ENCODE measurements around the gene FGF7. TPM values are rescaled to one million over a fixed set of nuclear protein-coding genes. Genes with fewer than 3 reads are reported as not detected.
"Not testable (repeated sequence)": the region's sequence is repeated elsewhere in the genome, so short reads cannot be mapped to it uniquely, and the experiment has no call there.

FGF7 gene
- total and polyA plus RNA-seq, 2 donors (not counting 1 experiment from before 2014, with no cell fraction given) = 0.10 TPM; not detected in 1

- H3K4me1 Mint-ChIP-seq = no peaks in the 10 kb centered on the region
- no peak overlapping the region for H2AFZ ChIP-seq (ENCODE audit: insufficient read depth, low read depth, low read length, poor library complexity, severe bottlenecking)
- H3K79me2 ChIP-seq (ENCODE audit: control insufficient read depth, insufficient read depth, low read length) = no peaks in the 10 kb centered on the region
- peaks cover 8% of the 10 kb centered on the region for H3K27me3 Mint-ChIP-seq
- no peaks in the 10 kb centered on the region for H3K36me3 ChIP-seq (replicated peaks in 1 of 2; ENCODE audit: control extremely low read depth in 1 of 2, control insufficient read depth in 1 of 2, extremely low read depth in 1 of 2, insufficient read depth in 2 of 2, low read length in 1 of 2)
- intact Hi-C loops (cut with micrococcal nuclease) = loop anchor here (10.0 kb wide), 1 partner anchor 58 kb away; no protein-coding TSS in a partner anchor
- no peak overlapping the region for H3K4me3 ChIP-seq (ENCODE audit: control extremely low read depth in 1 of 5, extremely low read depth in 1 of 5, insufficient read depth in 1 of 5, low read depth in 2 of 5, low read length in 4 of 5)
- H3K4me3 Mint-ChIP-seq = no peak overlapping the region
- H3K27ac ChIP-seq (ENCODE audit: low read length in 2 of 2) = no peak overlapping the region
- H3K27me3 ChIP-seq (replicated peaks in 1 of 4; ENCODE audit: control extremely low read depth in 1 of 4, control insufficient read depth in 3 of 4, insufficient read depth in 4 of 4, low read length in 3 of 4) = no peaks in the 10 kb centered on the region
- H3K4me2 ChIP-seq (replicated peaks; ENCODE audit: low read depth, low read length, poor library complexity, severe bottlenecking) = no peak overlapping the region
- CTCF ChIA-PET = no interaction called here
- no peaks in the 10 kb centered on the region for H4K20me1 ChIP-seq (ENCODE audit: control insufficient read depth, insufficient read depth, low read length, poor library complexity, severe bottlenecking)
- H3K9me3 ChIP-seq (ENCODE audit: control extremely low read depth in 1 of 3, control insufficient read depth in 2 of 3, insufficient read depth in 1 of 3, low read length in 2 of 3) = no peaks in the 10 kb centered on the region
- WGBS (ENCODE audit: insufficient coverage) = no CpG with 5 or more reads among the region's 1 CpG
- DNase-seq (no peak), ATAC-seq (ENCODE audit: low read depth) (no peak)
- POLR2A ChIA-PET = no interaction called here
- H3K4me1 ChIP-seq (ENCODE audit: control insufficient read depth in 2 of 2, insufficient read depth in 2 of 2, low read length in 2 of 2) = no peaks in the 10 kb centered on the region
- no peak overlapping the region for H3K27ac Mint-ChIP-seq
- no peak for TF ChIP-seq EZH2 (IDR thresholded peaks at IDR 0.05; ENCODE audit: borderline replicate concordance, insufficient read depth, low read depth, low read length, poor library complexity, severe bottlenecking)
- TF ChIP-seq CTCF (IDR thresholded peaks at IDR 0.05) = no peak
- no peaks in the 10 kb centered on the region for H3K9me3 Mint-ChIP-seq (ENCODE audit: insufficient read depth)
- H3K9ac ChIP-seq (ENCODE audit: low read length) = no peak overlapping the region
Observed at GRCh38 chr15:49383266-49383665, 39.8 kb upstream of the FGF7 start.

GRCh38 chr15:49387471-49387870 lies 35.6 kb upstream of the FGF7 start:
- DNase-seq (no peak), ATAC-seq (ENCODE audit: low read depth) (no peak)
- no peaks in the 10 kb centered on the region for H3K27me3 ChIP-seq (replicated peaks in 1 of 4; ENCODE audit: control extremely low read depth in 1 of 4, control insufficient read depth in 3 of 4, insufficient read depth in 4 of 4, low read length in 3 of 4)
- H3K4me3 ChIP-seq (ENCODE audit: control extremely low read depth in 1 of 5, extremely low read depth in 1 of 5, insufficient read depth in 1 of 5, low read depth in 2 of 5, low read length in 4 of 5) = no peak overlapping the region
- no peak overlapping the region for H3K4me3 Mint-ChIP-seq
- no peaks in the 10 kb centered on the region for H3K36me3 ChIP-seq (replicated peaks in 1 of 2; ENCODE audit: control extremely low read depth in 1 of 2, control insufficient read depth in 1 of 2, extremely low read depth in 1 of 2, insufficient read depth in 2 of 2, low read length in 1 of 2)
- intact Hi-C loops (cut with micrococcal nuclease) = loop anchor here (10.0 kb wide), 1 partner anchor 63 kb away; no protein-coding TSS in a partner anchor
- H3K79me2 ChIP-seq (ENCODE audit: control insufficient read depth, insufficient read depth, low read length) = no peaks in the 10 kb centered on the region
- no peak overlapping the region for H3K27ac Mint-ChIP-seq
- no peaks in the 10 kb centered on the region for H4K20me1 ChIP-seq (ENCODE audit: control insufficient read depth, insufficient read depth, low read length, poor library complexity, severe bottlenecking)
- ChIA-PET POLR2A (no interaction called here), CTCF (no interaction called here)
- H3K4me2 ChIP-seq (replicated peaks; ENCODE audit: low read depth, low read length, poor library complexity, severe bottlenecking) = no peak overlapping the region
- H3K9me3 ChIP-seq (ENCODE audit: control extremely low read depth in 1 of 3, control insufficient read depth in 2 of 3, insufficient read depth in 1 of 3, low read length in 2 of 3) = no peaks in the 10 kb centered on the region
- H3K9me3 Mint-ChIP-seq (ENCODE audit: insufficient read depth) = no peaks in the 10 kb centered on the region
- H3K27ac ChIP-seq (ENCODE audit: low read length in 2 of 2) = no peak overlapping the region
- H3K9ac ChIP-seq (ENCODE audit: low read length) = no peak overlapping the region
- no CpG with 5 or more reads among the region's 2 CpGs for WGBS (ENCODE audit: insufficient coverage)
- TF ChIP-seq CTCF (IDR thresholded peaks at IDR 0.05) (no peak), EZH2 (IDR thresholded peaks at IDR 0.05; ENCODE audit: borderline replicate concordance, insufficient read depth, low read depth, low read length, poor library complexity, severe bottlenecking) (no peak)
- no peaks in the 10 kb centered on the region for H3K4me1 ChIP-seq (ENCODE audit: control insufficient read depth in 2 of 2, insufficient read depth in 2 of 2, low read length in 2 of 2)
- no peaks in the 10 kb centered on the region for H3K4me1 Mint-ChIP-seq
- H2AFZ ChIP-seq (ENCODE audit: insufficient read depth, low read depth, low read length, poor library complexity, severe bottlenecking) = no peak overlapping the region
- H3K27me3 Mint-ChIP-seq = peaks cover 8% of the 10 kb centered on the region

- ATAC-seq (ENCODE audit: low read depth); H3K36me3 ChIP-seq (replicated peaks in 1 of 2; ENCODE audit: control extremely low read depth in 1 of 2, control insufficient read depth in 1 of 2, extremely low read depth in 1 of 2, insufficient read depth in 2 of 2, low read length in 1 of 2); H3K9ac ChIP-seq (ENCODE audit: low read length); H3K27ac ChIP-seq (ENCODE audit: low read length in 2 of 2); DNase-seq; intact Hi-C loops (cut with micrococcal nuclease); H3K9me3 Mint-ChIP-seq (ENCODE audit: insufficient read depth); POLR2A ChIA-PET; H2AFZ ChIP-seq (ENCODE audit: insufficient read depth, low read depth, low read length, poor library complexity, severe bottlenecking); H3K27me3 ChIP-seq (replicated peaks in 1 of 4; ENCODE audit: control extremely low read depth in 1 of 4, control insufficient read depth in 3 of 4, insufficient read depth in 4 of 4, low read length in 3 of 4); H3K79me2 ChIP-seq (ENCODE audit: control insufficient read depth, insufficient read depth, low read length); H3K4me3 Mint-ChIP-seq; H4K20me1 ChIP-seq (ENCODE audit: control insufficient read depth, insufficient read depth, low read length, poor library complexity, severe bottlenecking); H3K27me3 Mint-ChIP-seq; H3K27ac Mint-ChIP-seq; H3K9me3 ChIP-seq (ENCODE audit: control extremely low read depth in 1 of 3, control insufficient read depth in 2 of 3, insufficient read depth in 1 of 3, low read length in 2 of 3); H3K4me1 ChIP-seq (ENCODE audit: control insufficient read depth in 2 of 2, insufficient read depth in 2 of 2, low read length in 2 of 2); H3K4me2 ChIP-seq (replicated peaks; ENCODE audit: low read depth, low read length, poor library complexity, severe bottlenecking); H3K4me3 ChIP-seq (ENCODE audit: control extremely low read depth in 1 of 5, extremely low read depth in 1 of 5, insufficient read depth in 1 of 5, low read depth in 2 of 5, low read length in 4 of 5); H3K4me1 Mint-ChIP-seq: not testable (repeated sequence)
- CTCF ChIA-PET = interaction anchor here (0.7 kb wide), 1 partner anchor 17 kb away, joined by 3 read pairs; no protein-coding TSS in a partner anchor
- WGBS (ENCODE audit: insufficient coverage) = 75% methylated on average over 3 of the region's 5 CpGs
Observed at GRCh38 chr15:49402515-49403296, 20.3 kb upstream of the FGF7 start.
